ENCODE results near the gene EYA2. TPM values are rescaled to one million over a fixed set of nuclear protein-coding genes. Genes with fewer than 3 reads are reported as not detected.
"Not testable (repeated sequence)": the region's sequence is repeated elsewhere in the genome, so short reads cannot be mapped to it uniquely, and the experiment has no call there.

The EYA2 gene
- total RNA-seq, 2 experiments from 2014 or later: not detected

DNA sequence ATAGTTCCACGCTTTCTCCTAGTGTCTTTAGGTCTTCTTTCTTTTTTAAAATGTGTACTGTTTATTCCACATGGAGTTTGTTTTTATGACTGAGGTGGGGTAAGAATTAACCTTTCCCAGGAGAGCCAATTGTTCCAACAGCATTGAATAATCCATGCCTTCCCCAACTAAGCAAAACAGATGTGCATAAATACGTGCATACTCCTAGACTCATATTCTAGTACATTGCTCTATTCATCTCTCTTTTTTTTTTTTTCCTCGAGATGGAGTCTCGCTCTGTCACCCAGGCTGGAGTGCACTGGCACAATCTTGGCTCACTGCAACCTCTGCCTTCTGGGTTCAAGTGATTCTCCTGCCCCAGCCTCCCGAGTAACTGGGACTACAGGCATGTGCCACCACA, 14.7 kb upstream of the EYA2 start:
- not testable (repeated sequence) for H3K4me1 Mint-ChIP-seq, H3K4me3 Mint-ChIP-seq, DNase-seq, H3K36me3 Mint-ChIP-seq, H3K9me3 Mint-ChIP-seq, H3K27ac Mint-ChIP-seq
- peaks cover 31% of the 10 kb centered on the region for H3K27me3 Mint-ChIP-seq

DNA sequence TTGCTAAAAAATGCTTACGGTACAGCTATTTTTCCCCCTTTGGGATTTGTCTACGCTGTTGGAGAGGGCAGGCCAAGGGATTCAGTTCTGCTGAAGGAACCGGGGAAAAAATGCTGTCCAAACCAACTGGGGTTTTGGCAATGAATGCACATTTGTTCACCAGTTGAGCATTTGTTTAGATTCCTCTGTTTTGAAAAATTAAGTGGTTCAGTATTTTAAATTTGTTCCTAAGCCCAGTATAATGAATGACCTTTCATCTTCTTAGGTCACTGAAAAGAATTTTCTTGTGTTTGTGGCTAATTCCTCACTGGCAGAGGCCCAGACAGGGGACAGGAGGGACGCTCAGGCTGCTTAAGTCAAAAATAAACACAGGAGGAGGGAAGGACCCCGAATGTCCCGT, 10.8 kb upstream of the EYA2 start:
- Mint-ChIP-seq H3K36me3 (no peaks in the 10 kb centered on the region), H3K4me1 (no peaks in the 10 kb centered on the region), H3K4me3 (no peak overlapping the region), H3K27me3 (peaks cover 51% of the 10 kb centered on the region), H3K9me3 (no peaks in the 10 kb centered on the region), H3K27ac (no peak overlapping the region)
- DNase-seq: no peak

DNA sequence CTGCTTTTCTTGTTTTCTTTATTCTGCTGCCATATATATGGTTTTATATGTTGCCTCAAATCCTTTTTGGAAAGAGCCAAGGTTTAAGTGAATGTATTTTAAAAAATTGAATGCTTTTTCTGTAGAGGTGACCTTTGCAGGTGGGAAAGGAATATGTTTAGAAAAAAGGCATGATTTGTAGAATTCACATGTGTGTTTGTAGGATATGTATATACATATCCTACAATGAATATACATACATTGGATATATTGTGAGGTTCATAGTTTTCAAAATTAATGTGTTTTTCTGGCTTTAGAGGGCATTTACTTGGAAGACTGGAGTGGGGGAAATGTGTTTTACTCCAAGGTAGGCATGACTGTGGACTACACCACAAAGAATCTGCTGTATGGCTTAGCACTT, 4.0 kb upstream of the EYA2 start:
- Mint-ChIP-seq H3K27ac (no peak overlapping the region), H3K36me3 (no peaks in the 10 kb centered on the region), H3K27me3 (peaks cover 64% of the 10 kb centered on the region), H3K9me3 (peaks cover 5% of the 10 kb centered on the region), H3K4me1 (no peaks in the 10 kb centered on the region), H3K4me3 (no peak overlapping the region)
- DNase-seq: no peak

DNA sequence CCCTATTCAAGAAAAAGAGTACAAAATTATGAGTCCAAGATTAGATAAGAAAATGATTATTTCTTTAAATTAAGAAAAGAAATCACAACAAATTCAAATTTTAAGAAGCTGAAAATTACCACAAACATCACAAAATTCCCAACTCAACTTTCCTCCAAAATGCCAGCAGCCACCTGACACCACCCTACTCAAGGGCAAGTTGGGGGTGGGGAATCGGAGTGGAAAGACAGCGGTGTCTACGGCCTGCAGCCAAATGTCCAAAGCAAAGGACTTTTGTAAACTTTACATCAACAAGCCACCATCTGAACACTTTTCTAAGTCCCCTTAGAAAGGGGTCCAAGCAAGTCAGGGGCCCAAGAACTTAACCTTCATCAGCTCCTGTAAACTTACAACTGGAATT, 1.6 kb upstream of the EYA2 start:
- DNase-seq: no peak
- no peaks in the 10 kb centered on the region for H3K4me1 Mint-ChIP-seq
- H3K9me3 Mint-ChIP-seq: peaks cover 5% of the 10 kb centered on the region
- no peak overlapping the region for H3K27ac Mint-ChIP-seq
- H3K27me3 Mint-ChIP-seq: peaks cover 69% of the 10 kb centered on the region
- H3K36me3 Mint-ChIP-seq: no peaks in the 10 kb centered on the region
- H3K4me3 Mint-ChIP-seq: no peak overlapping the region

DNA sequence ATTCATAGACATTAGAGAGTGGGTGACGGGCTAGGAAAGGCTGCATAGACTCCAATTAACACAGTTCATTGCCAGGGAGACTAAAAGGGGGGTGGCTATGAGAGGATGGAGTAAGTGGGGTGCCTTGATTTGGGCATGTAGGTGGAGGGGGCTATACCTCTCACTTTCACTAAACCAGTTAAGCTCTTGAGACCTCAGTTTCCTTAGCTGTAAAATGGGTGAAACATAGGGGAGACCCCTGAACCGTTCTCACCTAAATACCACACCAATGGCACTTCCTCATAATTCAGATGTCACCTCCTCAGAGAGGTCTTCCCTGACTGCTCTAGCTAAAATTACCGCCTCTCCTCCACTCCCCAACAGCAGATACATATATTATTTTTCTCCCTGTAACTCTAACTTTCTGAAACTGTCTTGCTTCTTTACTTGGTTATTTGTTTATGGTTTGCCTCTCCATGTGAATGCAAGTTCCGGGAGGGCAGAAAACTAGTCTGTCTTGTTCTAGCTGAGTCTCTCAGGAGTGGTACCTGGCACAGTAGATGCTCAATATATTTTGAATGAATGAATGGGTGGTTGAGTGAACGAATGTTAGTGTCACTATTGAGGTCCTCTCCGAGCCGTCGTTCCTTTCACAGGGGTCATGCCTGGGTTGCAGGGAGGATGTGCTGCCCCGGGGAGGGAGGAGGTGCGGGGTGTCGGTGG, 615 bp upstream of the EYA2 start:
- no peak for DNase-seq
- Mint-ChIP-seq H3K9me3 (peaks cover 5% of the 10 kb centered on the region), H3K36me3 (no peaks in the 10 kb centered on the region), H3K27me3 (peaks cover 74% of the 10 kb centered on the region), H3K27ac (no peak overlapping the region), H3K4me1 (no peaks in the 10 kb centered on the region), H3K4me3 (no peak overlapping the region)

DNA sequence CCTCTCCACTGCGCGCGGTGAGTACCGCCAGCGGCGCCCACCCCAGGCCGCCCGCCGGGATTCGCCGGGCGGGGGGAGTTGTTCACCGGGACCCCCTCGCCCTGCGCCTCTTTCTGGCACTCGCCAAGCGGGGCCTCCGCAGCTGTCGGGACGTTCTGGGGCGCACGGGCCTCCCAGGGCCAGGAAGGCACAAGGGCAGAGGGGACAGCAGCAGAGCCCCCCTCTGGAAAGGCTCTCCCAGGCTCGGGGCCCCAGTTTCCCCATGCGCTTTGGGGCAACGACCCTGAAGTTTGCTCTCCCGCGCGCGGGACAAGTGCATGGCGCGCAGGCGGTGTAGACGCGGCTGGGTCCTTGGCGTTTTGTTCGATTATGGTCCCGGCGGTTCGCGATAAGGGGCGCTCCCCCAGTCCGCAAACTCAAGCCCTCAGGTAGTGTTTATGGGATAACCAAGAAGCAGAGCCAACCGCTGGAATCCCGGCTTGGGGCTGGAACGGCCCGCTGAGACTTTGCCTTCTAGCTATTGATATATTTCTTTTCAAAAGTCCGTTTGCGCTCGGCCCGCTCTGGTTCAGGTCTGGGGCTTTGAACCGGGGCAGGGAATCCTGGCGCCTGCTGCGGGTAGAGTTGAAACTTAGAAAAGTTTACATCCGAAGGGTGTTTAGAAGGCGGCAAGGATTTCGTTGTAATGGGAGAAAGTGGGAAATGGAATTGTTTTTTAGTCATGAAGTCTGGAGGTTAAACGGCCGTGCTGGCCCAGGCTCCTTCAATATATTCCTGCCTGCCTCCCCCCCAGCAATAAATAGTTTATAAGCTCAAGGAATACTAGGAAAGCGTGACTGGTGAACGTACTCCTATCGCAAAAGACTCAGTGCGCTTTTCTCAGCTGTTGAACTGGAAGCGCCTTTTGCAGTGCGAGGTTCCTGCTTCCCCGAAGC, 595 bp downstream of the EYA2 start:
- no peaks in the 10 kb centered on the region for H3K4me1 Mint-ChIP-seq
- H3K36me3 Mint-ChIP-seq: no peaks in the 10 kb centered on the region
- H3K9me3 Mint-ChIP-seq: peaks cover 5% of the 10 kb centered on the region
- H3K27me3 Mint-ChIP-seq: peaks cover 77% of the 10 kb centered on the region
- no peak overlapping the region for H3K27ac Mint-ChIP-seq
- no peak overlapping the region for H3K4me3 Mint-ChIP-seq
- DNase-seq: no peak

DNA sequence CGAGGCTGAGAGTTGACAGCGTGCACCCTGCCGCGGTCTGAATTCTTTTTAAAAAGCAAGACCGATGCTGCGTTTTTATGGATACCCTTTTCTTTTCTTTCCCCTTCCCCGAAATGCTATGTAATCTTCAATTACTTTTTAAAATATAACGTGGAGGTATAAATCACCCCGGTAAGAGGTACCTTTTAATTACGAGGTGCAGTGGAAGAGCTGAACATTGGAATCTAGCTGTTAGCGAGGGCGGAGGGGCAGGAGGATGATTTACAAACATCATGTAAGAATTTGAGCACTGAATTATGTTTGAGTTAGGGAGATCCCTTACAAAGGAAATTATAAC, 1.2 kb downstream of the EYA2 start:
- Mint-ChIP-seq H3K36me3 (no peaks in the 10 kb centered on the region), H3K4me3 (no peak overlapping the region), H3K27ac (no peak overlapping the region), H3K27me3 (peaks cover 77% of the 10 kb centered on the region), H3K4me1 (no peaks in the 10 kb centered on the region), H3K9me3 (peaks cover 1% of the 10 kb centered on the region)
- no peak for DNase-seq

DNA sequence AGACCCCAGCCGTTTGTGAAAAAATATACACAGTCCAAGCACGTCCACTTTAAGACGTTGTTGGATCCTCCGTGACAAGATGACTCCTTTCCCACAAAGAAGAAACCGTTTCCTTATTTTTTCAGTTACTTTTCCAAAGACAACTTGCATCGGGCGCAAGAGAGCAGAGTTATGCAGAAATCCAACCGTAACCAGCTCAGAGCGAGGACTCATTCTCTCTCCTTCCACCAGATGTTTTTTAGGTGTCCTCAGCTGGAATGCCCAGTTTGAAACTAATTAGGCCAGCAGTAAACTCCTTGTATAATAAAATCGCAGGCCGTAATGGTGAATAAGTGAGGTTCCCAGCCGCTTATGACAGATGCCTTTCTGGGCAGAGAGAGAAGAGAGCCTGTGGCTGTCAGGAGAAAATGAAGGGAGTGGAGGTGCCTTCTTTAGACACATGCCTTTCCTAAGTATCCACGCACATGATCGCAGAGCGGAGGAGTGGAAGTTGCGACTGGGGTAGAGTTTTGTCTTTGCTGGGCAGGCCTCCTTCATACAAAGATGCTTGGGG, 2.8 kb downstream of the EYA2 start:
- no peaks in the 10 kb centered on the region for H3K9me3 Mint-ChIP-seq
- H3K27ac Mint-ChIP-seq: no peak overlapping the region
- no peaks in the 10 kb centered on the region for H3K36me3 Mint-ChIP-seq
- no peaks in the 10 kb centered on the region for H3K4me1 Mint-ChIP-seq
- no peak for DNase-seq
- no peak overlapping the region for H3K4me3 Mint-ChIP-seq
- peaks cover 80% of the 10 kb centered on the region for H3K27me3 Mint-ChIP-seq

DNA sequence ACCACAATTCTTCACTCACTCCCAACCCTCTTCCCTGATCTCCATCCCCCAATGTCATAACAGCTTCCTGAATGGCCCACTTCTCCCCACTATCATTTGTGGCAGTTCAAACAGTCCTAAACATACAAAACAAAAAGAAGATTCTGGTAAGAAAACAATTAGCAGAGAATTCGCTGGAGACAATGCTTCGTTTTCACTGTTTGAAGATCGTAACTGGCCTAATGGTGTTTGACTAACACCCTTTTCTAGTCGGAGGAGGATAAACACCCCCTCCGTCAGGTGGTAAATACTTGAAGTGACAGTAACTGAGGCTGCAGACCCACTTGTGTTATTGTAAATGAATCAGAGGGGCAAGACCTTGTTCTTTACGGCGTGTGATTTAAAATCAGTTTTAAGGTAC, 3.8 kb downstream of the EYA2 start:
- no peak overlapping the region for H3K4me3 Mint-ChIP-seq
- DNase-seq: no peak
- H3K36me3 Mint-ChIP-seq: no peaks in the 10 kb centered on the region
- H3K9me3 Mint-ChIP-seq: no peaks in the 10 kb centered on the region
- H3K27me3 Mint-ChIP-seq: peaks cover 70% of the 10 kb centered on the region
- no peak overlapping the region for H3K27ac Mint-ChIP-seq
- H3K4me1 Mint-ChIP-seq: no peaks in the 10 kb centered on the region

DNA sequence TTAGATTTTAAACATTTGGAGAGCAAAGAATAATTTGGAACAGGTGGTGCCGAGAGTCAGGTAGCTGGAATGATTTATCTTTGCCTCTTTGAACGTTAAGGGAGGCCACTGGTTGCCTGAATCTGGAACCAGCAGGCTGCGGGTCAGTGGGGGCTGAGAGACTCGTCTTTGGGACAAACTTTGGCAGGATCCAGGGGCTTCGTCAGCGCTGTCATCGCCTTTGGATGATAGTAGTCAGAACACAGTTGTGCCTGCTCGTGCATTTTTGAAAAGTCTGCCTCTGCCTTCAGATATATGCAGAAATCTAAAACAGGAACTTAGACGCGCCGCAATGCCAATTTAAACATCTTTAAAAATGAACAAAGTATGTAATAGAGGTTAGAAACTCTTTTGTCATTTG, 5.0 kb downstream of the EYA2 start:
- Mint-ChIP-seq H3K4me3 (no peak overlapping the region), H3K27ac (no peak overlapping the region), H3K36me3 (no peaks in the 10 kb centered on the region), H3K9me3 (no peaks in the 10 kb centered on the region), H3K27me3 (peaks cover 59% of the 10 kb centered on the region), H3K4me1 (no peaks in the 10 kb centered on the region)
- no peak for DNase-seq

DNA sequence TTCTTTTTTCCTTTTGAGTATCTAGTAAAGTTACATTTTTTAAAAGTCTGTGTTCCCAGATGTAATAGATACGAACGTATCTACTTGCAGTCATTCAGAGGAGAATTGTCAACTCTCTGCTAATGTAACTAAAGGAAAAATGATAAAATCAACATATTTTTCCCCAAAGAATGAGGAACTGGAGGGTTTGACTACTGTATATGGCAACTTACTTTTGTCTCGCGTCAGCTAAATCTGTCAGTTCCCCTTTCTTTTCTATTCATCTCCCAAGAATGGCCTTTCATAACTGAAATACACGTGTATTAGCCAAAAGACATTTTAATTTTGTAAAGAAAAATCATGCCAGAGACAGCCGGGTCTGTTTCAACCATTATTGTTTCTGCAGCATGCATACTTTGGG, 5.4 kb downstream of the EYA2 start:
- Mint-ChIP-seq H3K27me3 (peaks cover 59% of the 10 kb centered on the region), H3K36me3 (no peaks in the 10 kb centered on the region), H3K27ac (no peak overlapping the region), H3K4me1 (no peaks in the 10 kb centered on the region), H3K4me3 (no peak overlapping the region), H3K9me3 (no peaks in the 10 kb centered on the region)
- DNase-seq: no peak

DNA sequence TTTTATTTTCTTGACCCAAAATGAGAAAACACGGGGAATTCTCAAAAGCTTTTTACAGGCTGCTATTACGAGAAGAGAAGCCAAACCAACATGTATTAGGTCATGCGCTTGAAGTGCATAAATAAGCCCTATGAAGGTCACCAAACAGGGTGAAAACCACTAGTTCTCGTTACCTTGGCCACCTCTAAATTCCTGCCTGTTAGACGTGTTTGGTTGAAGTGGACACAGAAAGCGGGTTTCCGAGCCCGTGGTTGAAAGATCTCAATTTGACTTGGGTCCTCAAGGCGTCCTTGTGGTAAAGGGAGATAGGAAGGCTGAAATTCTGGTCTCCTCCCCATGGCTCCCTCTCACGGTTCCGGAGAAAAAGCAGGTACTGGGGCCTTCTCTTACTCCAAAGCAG, 6.2 kb downstream of the EYA2 start:
- no peaks in the 10 kb centered on the region for H3K4me1 Mint-ChIP-seq
- no peak for DNase-seq
- no peaks in the 10 kb centered on the region for H3K36me3 Mint-ChIP-seq
- H3K4me3 Mint-ChIP-seq: no peak overlapping the region
- H3K9me3 Mint-ChIP-seq: no peaks in the 10 kb centered on the region
- H3K27me3 Mint-ChIP-seq: peaks cover 51% of the 10 kb centered on the region
- no peak overlapping the region for H3K27ac Mint-ChIP-seq

DNA sequence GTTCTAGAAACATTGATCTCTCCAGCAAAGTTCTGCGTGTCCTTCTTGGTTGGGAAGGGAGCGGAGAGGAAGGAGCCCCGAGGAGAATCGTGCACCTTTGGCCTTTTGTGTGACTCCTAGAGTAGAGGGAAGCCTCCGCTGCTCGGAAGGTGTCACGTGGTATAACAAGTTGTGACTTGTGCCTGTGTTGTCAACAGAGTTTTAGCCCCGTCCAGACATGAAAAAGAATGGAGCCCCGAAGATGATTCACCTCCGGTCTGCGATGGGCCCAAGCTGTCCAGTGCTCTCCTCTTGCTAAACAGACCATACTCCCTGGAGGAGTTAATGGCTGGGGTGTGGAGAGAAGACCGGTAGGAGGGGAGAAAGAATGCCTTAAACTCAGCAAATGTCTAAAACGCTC, 7.0 kb downstream of the EYA2 start:
- Mint-ChIP-seq H3K9me3 (no peaks in the 10 kb centered on the region), H3K27me3 (peaks cover 43% of the 10 kb centered on the region), H3K36me3 (no peaks in the 10 kb centered on the region), H3K4me1 (no peaks in the 10 kb centered on the region), H3K27ac (no peak overlapping the region), H3K4me3 (no peak overlapping the region)
- DNase-seq: no peak

DNA sequence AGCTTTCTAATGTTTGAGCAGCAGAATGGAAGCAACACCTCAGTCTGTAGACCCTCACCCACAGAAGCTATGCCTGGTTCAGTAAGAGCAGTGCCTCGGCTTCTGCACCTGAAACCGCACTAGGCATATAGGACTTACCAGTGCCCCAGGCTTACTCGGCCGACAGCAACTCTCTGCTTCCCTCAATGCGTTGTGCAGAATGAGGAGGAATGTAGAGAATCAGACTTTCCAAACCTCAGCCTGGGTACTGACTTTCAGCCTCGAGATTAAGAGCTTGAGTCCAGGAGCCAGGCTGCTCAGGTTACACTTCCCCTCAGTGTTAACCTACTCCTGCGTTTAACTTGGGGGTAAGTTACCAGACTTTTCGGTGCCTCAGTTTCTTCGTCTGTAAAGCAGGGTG, 8.6 kb downstream of the EYA2 start:
- Mint-ChIP-seq H3K27me3 (peaks cover 28% of the 10 kb centered on the region), H3K36me3 (no peaks in the 10 kb centered on the region)

DNA sequence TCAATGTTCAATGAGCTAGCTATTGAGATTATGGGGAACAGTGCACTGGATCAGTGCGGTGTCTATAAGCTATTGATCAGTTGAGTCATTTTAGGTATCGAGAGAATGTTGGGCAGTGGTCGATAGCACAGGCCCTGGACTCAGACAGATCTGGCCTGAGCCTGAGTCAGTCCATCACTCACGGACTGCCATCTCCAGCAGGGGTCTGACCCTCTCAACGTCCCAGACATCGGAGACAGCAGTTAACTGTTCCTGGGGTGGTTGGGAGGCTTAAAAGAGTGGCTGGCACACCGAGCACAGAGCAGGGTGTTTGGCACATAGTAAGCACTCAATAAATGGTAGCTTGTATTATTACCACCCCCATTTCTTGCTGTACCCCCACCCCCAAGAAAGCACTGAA, 9.3 kb downstream of the EYA2 start:
- H3K36me3 Mint-ChIP-seq: no peaks in the 10 kb centered on the region
- H3K27ac Mint-ChIP-seq: no peak overlapping the region

More for the DNA sequence above, 8.6 kb downstream of the EYA2 start:
- Mint-ChIP-seq H3K9me3 (no peaks in the 10 kb centered on the region), H3K27ac (no peak overlapping the region), H3K4me1 (no peaks in the 10 kb centered on the region), H3K4me3 (no peak overlapping the region)
- no peak for DNase-seq

More for the DNA sequence above, 9.3 kb downstream of the EYA2 start:
- no peaks in the 10 kb centered on the region for H3K9me3 Mint-ChIP-seq
- H3K4me1 Mint-ChIP-seq: no peaks in the 10 kb centered on the region
- peaks cover 25% of the 10 kb centered on the region for H3K27me3 Mint-ChIP-seq
- no peak for DNase-seq
- H3K4me3 Mint-ChIP-seq: no peak overlapping the region
